GM15510 (cell line): Measurements from ENCODE around the gene KLRG1.

Experiments
- POLR2A ChIP-seq: IDR thresholded peaks from 3 replicates; pipeline ENCODE4 v1.6.1; 2011; ENCODE audit warnings: borderline replicate concordance; ENCODE audit not compliant: insufficient read length; ENCODE audit errors: extremely low read depth

The KLRG1 gene

GRCh38 chr12:9002335-9002734, 13.0 kb downstream of the KLRG1 start:
- TF ChIP-seq POLR2A, result no peak

- no peak for TF ChIP-seq POLR2A
Measured at GRCh38 chr12:9022592-9022991, 33.2 kb downstream of the KLRG1 start.

GRCh38 chr12:9024512-9024911, 35.2 kb downstream of the KLRG1 start:
- no peak for TF ChIP-seq POLR2A

- no peak for TF ChIP-seq POLR2A
Measured at GRCh38 chr12:9027161-9028059, 38.1 kb downstream of the KLRG1 start.

- TF ChIP-seq POLR2A, result no peak
Measured at GRCh38 chr12:9030776-9031175, 41.4 kb downstream of the KLRG1 start.

GRCh38 chr12:9032202-9032964, 43.0 kb downstream of the KLRG1 start:
- TF ChIP-seq POLR2A, result no peak

- no peak for TF ChIP-seq POLR2A
Measured at GRCh38 chr12:9033265-9033887, 44.0 kb downstream of the KLRG1 start.

GRCh38 chr12:9034095-9034494, 44.7 kb downstream of the KLRG1 start:
- no peak for TF ChIP-seq POLR2A

GRCh38 chr12:9036227-9036626, 46.9 kb downstream of the KLRG1 start:
- TF ChIP-seq POLR2A, result no peak

GRCh38 chr12:9037431-9037830, 48.1 kb downstream of the KLRG1 start:
- TF ChIP-seq POLR2A, result no peak

- TF ChIP-seq POLR2A, result no peak
Measured at GRCh38 chr12:9039397-9039977, 50.1 kb downstream of the KLRG1 start.

GRCh38 chr12:9040484-9041186, 51.3 kb downstream of the KLRG1 start:
- TF ChIP-seq POLR2A, result no peak

GRCh38 chr12:9041321-9041720, 52.0 kb downstream of the KLRG1 start:
- TF ChIP-seq POLR2A, result no peak

- no peak for TF ChIP-seq POLR2A
Measured at GRCh38 chr12:9043766-9044165, 54.4 kb downstream of the KLRG1 start.
